Endothelial cell of umbilical vein (primary cell): ENCODE measurements around the gene ZNF778.

ENCODE experiments used
- EZH2 ChIP-seq: IDR thresholded peaks from 2 replicates; pipeline ENCODE4 v1.6.1; 2012; ENCODE audit warnings: borderline replicate concordance, low read depth, mild to moderate bottlenecking, moderate library complexity, low read length, inconsistent platforms; ENCODE audit not compliant: severe bottlenecking
- GATA2 ChIP-seq: IDR thresholded peaks from 2 replicates; pipeline ENCODE4 v1.7.0; 2011; ENCODE audit warnings: low read depth, mild to moderate bottlenecking, moderate library complexity, mixed read lengths, low read length; ENCODE audit not compliant: insufficient read length, insufficient read depth
- JUN ChIP-seq: IDR thresholded peaks from 2 replicates; pipeline ENCODE4 v1.6.1; 2011; ENCODE audit warnings: borderline replicate concordance, low read depth; ENCODE audit not compliant: insufficient read length, insufficient read depth
- MYC ChIP-seq: IDR thresholded peaks from one replicate; pipeline ENCODE4 v1.6.1; 2011; ENCODE audit warnings: mild to moderate bottlenecking, low read depth, low read length
- POLR2A ChIP-seq: IDR thresholded peaks from 2 replicates; pipeline ENCODE4 v1.6.1; 2012; ENCODE audit warnings: low read depth, mild to moderate bottlenecking, control low read depth, low read length
- POLR2AphosphoS5 ChIP-seq: IDR thresholded peaks from 2 replicates; pipeline ENCODE4 v1.6.1; 2012; ENCODE audit warnings: low read depth, mild to moderate bottlenecking, control low read depth, low read length, moderate library complexity; ENCODE audit not compliant: insufficient read depth
- TF ChIP-seq, protein P1 (sequence below), 2 donors: IDR thresholded peaks; 1 replicate in 1 of 2; 2 replicates in 1 of 2; pipeline ENCODE4 v1.5.1; 2011; ENCODE audit warnings: low read length in 2 of 2, mild to moderate bottlenecking in 2 of 2, moderate library complexity in 2 of 2, control low read depth in 1 of 2, inconsistent platforms in 1 of 2, low read depth in 1 of 2; ENCODE audit not compliant: insufficient read depth in 1 of 2; ENCODE audit errors: extremely low read depth in 1 of 2
- TF ChIP-seq, protein P2 (sequence below): IDR thresholded peaks from 2 replicates; pipeline ENCODE4 v1.6.1; 2011; ENCODE audit not compliant: insufficient read depth, insufficient read length

DNA sequence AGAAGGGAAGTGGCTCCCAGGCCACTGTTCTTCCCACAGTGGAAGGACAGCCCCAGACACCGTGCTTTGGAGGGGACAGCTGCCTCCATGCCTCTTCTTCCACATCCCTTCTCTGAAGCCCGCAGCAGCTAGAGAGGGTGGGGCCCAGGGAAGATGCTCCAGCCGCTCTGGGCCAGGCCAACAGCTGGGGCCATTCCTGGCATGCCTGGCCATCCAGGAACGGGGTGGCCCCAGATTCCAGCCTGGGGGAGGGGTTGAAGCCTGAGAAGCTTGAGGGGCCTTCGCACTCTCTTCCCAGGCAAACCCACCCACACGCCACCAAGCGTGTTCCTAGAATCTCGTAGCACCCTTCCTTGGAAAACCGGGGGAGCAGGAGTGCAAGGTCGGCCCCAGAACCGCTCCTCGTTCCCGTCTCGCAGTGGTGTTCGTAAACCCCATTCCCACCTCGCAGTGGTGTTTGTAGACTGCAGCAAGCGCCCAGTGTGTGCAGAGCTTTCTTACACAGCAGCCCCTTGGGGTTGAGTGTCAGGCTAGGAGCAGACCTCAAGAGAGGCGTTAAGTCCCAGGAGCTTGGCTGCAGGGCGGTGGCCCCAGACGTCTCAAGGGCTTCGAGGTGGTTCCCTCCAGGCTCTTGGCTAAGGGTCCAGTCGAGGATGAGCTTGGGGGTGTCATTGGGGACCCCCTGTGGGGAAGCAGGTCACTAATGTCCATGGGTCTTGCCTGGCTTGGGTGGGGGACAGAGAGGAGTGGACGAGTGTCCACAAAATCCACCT, 43.3 kb upstream of the ZNF778 start:
- TF ChIP-seq, protein P1, sequence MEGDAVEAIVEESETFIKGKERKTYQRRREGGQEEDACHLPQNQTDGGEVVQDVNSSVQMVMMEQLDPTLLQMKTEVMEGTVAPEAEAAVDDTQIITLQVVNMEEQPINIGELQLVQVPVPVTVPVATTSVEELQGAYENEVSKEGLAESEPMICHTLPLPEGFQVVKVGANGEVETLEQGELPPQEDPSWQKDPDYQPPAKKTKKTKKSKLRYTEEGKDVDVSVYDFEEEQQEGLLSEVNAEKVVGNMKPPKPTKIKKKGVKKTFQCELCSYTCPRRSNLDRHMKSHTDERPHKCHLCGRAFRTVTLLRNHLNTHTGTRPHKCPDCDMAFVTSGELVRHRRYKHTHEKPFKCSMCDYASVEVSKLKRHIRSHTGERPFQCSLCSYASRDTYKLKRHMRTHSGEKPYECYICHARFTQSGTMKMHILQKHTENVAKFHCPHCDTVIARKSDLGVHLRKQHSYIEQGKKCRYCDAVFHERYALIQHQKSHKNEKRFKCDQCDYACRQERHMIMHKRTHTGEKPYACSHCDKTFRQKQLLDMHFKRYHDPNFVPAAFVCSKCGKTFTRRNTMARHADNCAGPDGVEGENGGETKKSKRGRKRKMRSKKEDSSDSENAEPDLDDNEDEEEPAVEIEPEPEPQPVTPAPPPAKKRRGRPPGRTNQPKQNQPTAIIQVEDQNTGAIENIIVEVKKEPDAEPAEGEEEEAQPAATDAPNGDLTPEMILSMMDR (IDR thresholded peaks at IDR 0.05; ENCODE audit: extremely low read depth in 1 of 2, insufficient read depth in 1 of 2, low read depth in 1 of 2, low read length in 2 of 2): no peak
- TF ChIP-seq MYC (no peak), POLR2AphosphoS5 (no peak), EZH2 (no peak), POLR2A (no peak), JUN (no peak), GATA2 (no peak)
- TF ChIP-seq, protein P2, sequence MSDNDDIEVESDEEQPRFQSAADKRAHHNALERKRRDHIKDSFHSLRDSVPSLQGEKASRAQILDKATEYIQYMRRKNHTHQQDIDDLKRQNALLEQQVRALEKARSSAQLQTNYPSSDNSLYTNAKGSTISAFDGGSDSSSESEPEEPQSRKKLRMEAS: no peak
